IMR-90 (cell line): ENCODE data around the gene CDX1. TPM values are rescaled to one million over a fixed set of nuclear protein-coding genes. Genes with fewer than 3 reads are reported as not detected.
A peak's percentile ranks its signal among the peaks of the same experiment; 100 is the strongest.

Source experiments
- ATAC-seq: fragments of 200-7000 bp; cut with Tn5 transposase; 2 replicates; pipeline ENCODE4 v1.9.1; 2020; ENCODE audit warnings: low read depth, mild to moderate bottlenecking, moderate library complexity
- BruUV-seq: library from RNA; stranded (reverse); fragments of 400-500 nt; replicated peaks from 2 replicates; lab custom pipeline; 2021; lab: Mats Ljungman, UMichigan
- CTCF ChIA-PET: fragments of 300-600 bp; formaldehyde crosslinking; extraction: SDS; loops from one replicate; lab custom pipeline; 2021; ENCODE audit warnings: antibody characterized with exemption; lab: Yijun Ruan, JAX
- POLR2A ChIA-PET: fragments of 300-600 bp; sonication (Branson Sonifier 250); formaldehyde crosslinking; loops from one replicate; lab custom pipeline; 2022; ENCODE audit warnings: antibody characterized with exemption; ENCODE audit not compliant: unreplicated experiment; lab: Charles Lee
- DNase-seq: peaks from one replicate; pipeline ENCODE4 v3.0.0; 2013
- H2AFZ ChIP-seq: replicated peaks from 2 replicates; pipeline ENCODE3; 2013; ENCODE audit warnings: low read length, mild to moderate bottlenecking; ENCODE audit not compliant: poor library complexity
- H2AK5ac ChIP-seq: 2 replicates; pipeline ENCODE4 v1.6.1; 2013; ENCODE audit warnings: low read depth, low read length, inconsistent platforms
- H2AK9ac ChIP-seq: replicated peaks from 2 replicates; pipeline ENCODE3; 2013; ENCODE audit warnings: mild to moderate bottlenecking, low read depth, low read length, moderate library complexity; ENCODE audit not compliant: poor library complexity
- H2BK120ac ChIP-seq: 2 replicates; pipeline ENCODE4 v1.6.1; 2013; ENCODE audit warnings: low read depth, low read length, inconsistent platforms
- H2BK15ac ChIP-seq: 3 replicates; pipeline ENCODE4 v1.6.1; 2013; ENCODE audit warnings: low read depth, low read length, inconsistent platforms
- H2BK20ac ChIP-seq: 2 replicates; pipeline ENCODE4 v1.6.1; 2013; ENCODE audit warnings: low read depth, mild to moderate bottlenecking, inconsistent platforms, low read length, moderate library complexity
- H2BK5ac ChIP-seq: 2 replicates; pipeline ENCODE4 v1.6.1; 2013; ENCODE audit warnings: mild to moderate bottlenecking, low read depth, low read length, inconsistent platforms; ENCODE audit not compliant: poor library complexity, severe bottlenecking
- H3K14ac ChIP-seq: replicated peaks from 2 replicates; pipeline ENCODE4 v1.6.1; 2013; ENCODE audit warnings: low read depth, low read length, inconsistent platforms
- H3K18ac ChIP-seq: 2 replicates; pipeline ENCODE4 v1.6.1; 2013; ENCODE audit warnings: low read depth, low read length, control low read depth
- H3K23ac ChIP-seq: 2 replicates; pipeline ENCODE4 v1.6.1; 2013; ENCODE audit warnings: low read depth, low read length, inconsistent platforms
- H3K27ac ChIP-seq: 2 replicates; pipeline ENCODE4 v1.5.1; 2013; ENCODE audit warnings: mild to moderate bottlenecking, control low read depth, low read length; ENCODE audit not compliant: insufficient read depth
- H3K27me3 ChIP-seq: 2 replicates; pipeline ENCODE4 v1.6.1; 2013; ENCODE audit warnings: low read length; ENCODE audit not compliant: control insufficient read depth, insufficient read depth
- H3K36me3 ChIP-seq: 2 replicates; pipeline ENCODE4 v1.6.1; 2013; ENCODE audit warnings: low read length, mixed read lengths; ENCODE audit not compliant: control insufficient read depth, insufficient read depth
- H3K4ac ChIP-seq: 2 replicates; pipeline ENCODE4 v1.6.1; 2013; ENCODE audit warnings: low read depth, low read length, inconsistent platforms
- H3K4me1 ChIP-seq: 2 replicates; pipeline ENCODE4 v1.6.1; 2013; ENCODE audit warnings: low read length, mixed read lengths; ENCODE audit not compliant: control insufficient read depth, insufficient read depth
- H3K4me2 ChIP-seq: 2 replicates; pipeline ENCODE4 v1.6.1; 2013; ENCODE audit warnings: low read depth, mild to moderate bottlenecking, control low read depth, low read length, moderate library complexity
- H3K4me3 ChIP-seq: 2 replicates; pipeline ENCODE4 v1.5.1; 2013; ENCODE audit warnings: low read depth, mild to moderate bottlenecking, control low read depth, low read length, moderate library complexity; ENCODE audit not compliant: insufficient read depth
- H3K56ac ChIP-seq: 2 replicates; pipeline ENCODE4 v1.6.1; 2013; ENCODE audit warnings: low read length, inconsistent platforms; ENCODE audit not compliant: insufficient read depth; ENCODE audit errors: extremely low read depth
- H3K79me1 ChIP-seq, 2 experiments: 2 replicates each; pipeline ENCODE4 v1.6.1; 2013; ENCODE audit warnings: low read length in 2 of 2, inconsistent platforms in 1 of 2, low read depth in 1 of 2
- H3K9ac ChIP-seq: 2 replicates; pipeline ENCODE4 v1.6.1; 2013; ENCODE audit warnings: low read depth, low read length, control low read depth
- H3K9me1 ChIP-seq: 2 replicates; pipeline ENCODE4 v1.6.1; 2013; ENCODE audit warnings: low read length, inconsistent platforms; ENCODE audit not compliant: insufficient read depth
- H3K9me3 ChIP-seq: 2 replicates; pipeline ENCODE4 v1.6.1; 2013; ENCODE audit warnings: low read length; ENCODE audit not compliant: control insufficient read depth, insufficient read depth
- H4K20me1 ChIP-seq: 2 replicates; pipeline ENCODE4 v1.6.1; 2013; ENCODE audit warnings: low read length, inconsistent platforms; ENCODE audit not compliant: insufficient read depth
- H4K5ac ChIP-seq: 2 replicates; pipeline ENCODE4 v1.6.1; 2013; ENCODE audit warnings: mild to moderate bottlenecking, low read depth, low read length, control low read depth
- H4K8ac ChIP-seq, 2 experiments: 2 replicates each; pipeline ENCODE4 v1.6.1; 2013; ENCODE audit warnings: low read depth in 2 of 2, low read length in 2 of 2, control low read depth in 1 of 2, inconsistent platforms in 1 of 2
- H4K91ac ChIP-seq: 2 replicates; pipeline ENCODE4 v1.6.1; 2013; ENCODE audit warnings: low read depth, low read length, inconsistent platforms; ENCODE audit not compliant: insufficient read depth
- BHLHE40 ChIP-seq: fragments of 150-350 bp; IDR thresholded peaks from 2 replicates; pipeline ENCODE4 v1.6.1; 2016; ENCODE audit warnings: mild to moderate bottlenecking, low read depth, low read length
- NFE2L2 ChIP-seq: fragments of 150-350 bp; IDR thresholded peaks from 2 replicates; pipeline ENCODE4 v1.6.1; 2016; ENCODE audit warnings: low read depth, mild to moderate bottlenecking, low read length
- RCOR1 ChIP-seq: IDR thresholded peaks from 2 replicates; pipeline ENCODE4 v1.6.1; 2012; ENCODE audit warnings: mild to moderate bottlenecking, low read length, improper control_type of control experiment; ENCODE audit not compliant: insufficient replicate concordance
- WGBS, 2 experiments: methylation state at CpG; one replicate each; pipeline versions ENCODE4 v1.1.5 to v1.1.7; 2013; ENCODE audit warnings: missing lambda C conversion rate in 2 of 2; ENCODE audit not compliant: insufficient read length in 1 of 2; ENCODE audit errors: extremely low coverage in 2 of 2; 5-methylcytosine and 5-hydroxymethylcytosine counted together
- dilution Hi-C: fragments of 300-500 bp; cut with HindIII; formaldehyde crosslinking; loops from one replicate; pipeline ENCODE4 v1.14.3; 2018; ENCODE audit warnings: low sequenced_read_pairs; ENCODE audit not compliant: unreplicated experiment
- in situ Hi-C: fragments of 300-500 bp; cut with MboI; formaldehyde crosslinking; loops from 3 replicates; pipeline ENCODE4 v1.14.3; 2019; ENCODE audit warnings: low sequenced_read_pairs, inconsistent platforms, mixed read lengths
- intact Hi-C: fragments of 100-400 bp; cut with micrococcal nuclease; formaldehyde crosslinking; loops from 2 replicates; pipeline ENCODE4 v1.10.0; 2022
- polyA plus RNA-seq, 3 experiments: library from polyadenylated mRNA; depleted of rRNA; stranded (reverse); fragments of >200 nt; gene quantifications; 2 replicates each; pipeline ENCODE4 v1.2.3, GENCODE V29; 2012; ENCODE audit warnings: low replicate concordance in 1 of 3
- total RNA-seq: library from RNA; depleted of rRNA; stranded (reverse); fragments of >200 nt; gene quantifications from 2 replicates; pipeline ENCODE4 v1.2.3, GENCODE V29; 2012

The CDX1 gene
- total and polyA plus RNA-seq, 2 of the 4 experiments (the other 2 are of a cell fraction) = 0.18 to 0.24 TPM

DNA sequence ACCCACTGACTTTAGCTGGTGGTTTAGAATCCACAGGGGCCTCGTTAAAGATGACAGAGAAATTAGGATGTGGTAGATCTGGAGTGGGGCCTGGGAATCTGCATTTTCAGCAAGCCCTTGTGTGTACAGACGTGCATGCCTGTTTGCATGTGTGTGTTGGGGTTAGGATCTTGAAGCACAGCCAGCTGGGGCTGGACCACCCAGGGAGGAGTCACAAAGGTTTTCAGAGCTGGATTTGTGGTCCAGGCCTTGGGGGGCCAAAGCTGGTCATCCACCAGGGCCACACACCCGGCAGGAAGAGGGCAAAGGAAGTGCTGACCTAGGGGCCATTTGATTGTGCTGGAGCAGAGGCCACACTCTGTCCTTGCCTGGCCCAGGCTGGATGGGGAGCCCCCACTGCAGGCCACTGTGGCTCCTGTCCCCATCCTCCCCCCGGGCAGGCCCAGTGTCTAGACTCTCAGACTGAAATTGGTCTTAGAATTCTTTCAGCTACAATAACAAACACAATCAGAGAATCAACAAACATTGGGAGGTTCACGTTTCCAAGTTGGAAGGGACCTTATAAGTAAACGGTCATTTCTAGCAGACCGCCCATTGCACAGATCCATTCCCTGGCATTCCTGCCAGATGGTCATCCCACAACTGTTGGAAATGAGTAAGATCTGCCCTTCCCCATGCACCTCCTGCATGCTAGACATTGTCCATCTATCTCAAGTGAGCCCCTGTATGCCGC, 10.3 kb downstream of the CDX1 start:
- H3K27ac ChIP-seq = no peak overlapping the region
- no peak overlapping the region for H2BK5ac ChIP-seq
- H3K79me1 ChIP-seq = no peaks in the 10 kb centered on the region
- dilution Hi-C loops (no loop called here), in situ Hi-C loops (no loop called here), intact Hi-C loops (no loop called here)
- H3K18ac ChIP-seq = no peak overlapping the region
- peak; percentile 91 for TF ChIP-seq RCOR1
- TF ChIP-seq BHLHE40 = peak; percentile 77
- TF ChIP-seq NFE2L2 = no peak
- no peak overlapping the region for H3K9ac ChIP-seq
- peak overlapping the region; percentile 23; the same call in 1 of the 2 replicates for H4K91ac ChIP-seq
- H2AFZ ChIP-seq = peak overlapping the region; percentile 43
- H3K56ac ChIP-seq = no peak overlapping the region
- no peaks in the 10 kb centered on the region; the same call in 1 of the 2 replicates for H4K20me1 ChIP-seq
- H2BK20ac ChIP-seq = peak overlapping the region; percentile 73
- peak overlapping the region; percentile 67 for H2AK5ac ChIP-seq
- H3K4ac ChIP-seq = peak overlapping the region; percentile 83
- DNase-seq (peak; percentile 86), ATAC-seq (peak; percentile 61)
- peak overlapping the region; percentile 31; the same call in 1 of the 2 replicates for H3K23ac ChIP-seq
- H2BK15ac ChIP-seq = no peak overlapping the region; the same call in 2 of the 3 replicates
- H3K4me1 ChIP-seq = peaks cover 10% of the 10 kb centered on the region
- peak overlapping the region; percentile 68 for H2BK120ac ChIP-seq
- H3K36me3 ChIP-seq = no peaks in the 10 kb centered on the region
- H2AK9ac ChIP-seq = peak overlapping the region; percentile 63
- POLR2A ChIA-PET = no interaction called here
- no peak overlapping the region for H4K5ac ChIP-seq
- no TSS peak for BruUV-seq
- peak overlapping the region; percentile 40; the same call in 1 of the 2 replicates for H3K14ac ChIP-seq
- 13% methylated on average over 3 of the region's 8 CpGs; no CpG with 5 or more reads in 1 of the 2 experiments for WGBS, 2 experiments
- no peaks in the 10 kb centered on the region for H3K9me3 ChIP-seq
- CTCF ChIA-PET = interaction anchor here (1.8 kb wide), 1 partner anchor 29 kb away, joined by 5 read pairs; no protein-coding TSS in a partner anchor
- H3K27me3 ChIP-seq = peaks cover 7% of the 10 kb centered on the region; the same call in 1 of the 2 replicates
- no peak overlapping the region for H4K8ac ChIP-seq
- no peak overlapping the region for H3K4me2 ChIP-seq
- H3K9me1 ChIP-seq = peaks cover 18% of the 10 kb centered on the region
- H3K4me3 ChIP-seq = no peak overlapping the region
